COLO668 (cell line): Measurements from ENCODE around the gene DNAH3.
"Not testable (repeated sequence)": the region's sequence is repeated elsewhere in the genome, so short reads cannot be mapped to it uniquely, and the experiment has no call there.

ENCODE experiments used
- DNase-seq: peaks from one replicate; lab custom pipeline; 2025; ENCODE audit not compliant: unreplicated experiment; lab: John Stamatoyannopoulos, UW

Gene DNAH3

DNA sequence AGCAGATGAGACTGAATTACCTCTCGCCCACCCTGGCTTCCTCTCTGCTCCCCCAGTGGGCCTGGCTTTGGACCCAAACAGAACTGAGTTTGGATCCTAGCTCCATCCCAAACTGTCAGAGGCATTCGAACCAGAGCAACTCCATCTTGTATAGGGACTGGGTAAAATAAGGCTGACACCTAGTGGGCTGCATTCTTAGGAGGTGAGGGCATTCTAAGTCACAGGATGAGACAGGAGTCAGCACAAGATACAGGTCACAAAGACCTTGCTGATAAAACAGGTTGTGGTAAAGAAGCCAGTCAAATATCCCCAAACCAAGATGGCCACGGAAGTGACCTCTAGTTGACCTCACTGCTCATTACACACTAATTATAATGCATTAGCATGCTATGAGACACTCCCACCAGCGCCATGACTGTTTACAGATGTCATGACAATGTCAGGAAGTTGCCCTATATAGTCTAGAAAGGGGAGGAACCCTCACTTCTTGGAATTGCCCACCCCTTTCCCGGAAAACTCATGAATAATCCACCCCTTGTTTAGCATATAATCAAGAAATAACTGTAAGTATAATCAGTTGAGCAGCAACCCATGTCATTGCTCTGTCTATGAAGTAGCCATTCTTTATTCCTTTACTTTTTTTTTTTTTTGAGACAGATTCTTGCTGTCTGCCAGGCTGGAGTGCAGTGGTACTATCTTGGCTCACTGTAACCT lies 205.6 kb downstream of the DNAH3 start:
- DNase-seq: no peak

DNA sequence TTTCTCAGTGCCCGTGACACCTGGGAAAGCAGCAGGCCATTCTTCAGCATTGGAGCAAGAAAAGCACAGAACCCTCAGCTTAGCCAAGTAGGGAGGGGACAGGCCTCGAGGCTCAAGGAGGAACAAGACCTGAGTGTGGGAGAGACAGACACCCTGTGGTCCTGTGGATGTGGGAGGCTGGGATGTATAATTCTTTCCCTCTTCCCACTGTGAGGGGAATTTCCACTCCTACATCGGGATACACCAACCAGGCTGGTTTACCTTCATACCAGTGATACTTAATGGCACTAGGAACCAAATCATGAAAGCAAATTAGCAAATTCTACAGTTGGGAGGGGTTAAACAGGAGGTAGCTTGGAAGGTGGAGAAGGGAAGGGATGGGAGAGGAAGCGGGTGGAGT lies 208.4 kb downstream of the DNAH3 start:
- no peak for DNase-seq

DNA sequence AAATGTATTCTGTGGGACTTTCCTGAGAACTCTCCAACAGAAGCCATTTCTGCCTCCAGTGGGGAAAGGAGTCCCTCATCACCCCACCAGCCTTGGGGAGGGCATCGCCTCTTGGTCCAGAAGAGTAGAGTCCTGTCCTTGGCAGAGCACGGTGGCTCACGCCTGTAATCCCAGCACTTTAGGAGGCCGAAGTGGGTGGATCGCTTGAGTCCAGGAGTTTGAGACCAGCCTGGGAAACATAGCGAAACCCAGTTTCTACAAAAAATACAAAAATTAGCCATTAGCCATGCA lies 209.1 kb downstream of the DNAH3 start:
- DNase-seq: no peak

DNA sequence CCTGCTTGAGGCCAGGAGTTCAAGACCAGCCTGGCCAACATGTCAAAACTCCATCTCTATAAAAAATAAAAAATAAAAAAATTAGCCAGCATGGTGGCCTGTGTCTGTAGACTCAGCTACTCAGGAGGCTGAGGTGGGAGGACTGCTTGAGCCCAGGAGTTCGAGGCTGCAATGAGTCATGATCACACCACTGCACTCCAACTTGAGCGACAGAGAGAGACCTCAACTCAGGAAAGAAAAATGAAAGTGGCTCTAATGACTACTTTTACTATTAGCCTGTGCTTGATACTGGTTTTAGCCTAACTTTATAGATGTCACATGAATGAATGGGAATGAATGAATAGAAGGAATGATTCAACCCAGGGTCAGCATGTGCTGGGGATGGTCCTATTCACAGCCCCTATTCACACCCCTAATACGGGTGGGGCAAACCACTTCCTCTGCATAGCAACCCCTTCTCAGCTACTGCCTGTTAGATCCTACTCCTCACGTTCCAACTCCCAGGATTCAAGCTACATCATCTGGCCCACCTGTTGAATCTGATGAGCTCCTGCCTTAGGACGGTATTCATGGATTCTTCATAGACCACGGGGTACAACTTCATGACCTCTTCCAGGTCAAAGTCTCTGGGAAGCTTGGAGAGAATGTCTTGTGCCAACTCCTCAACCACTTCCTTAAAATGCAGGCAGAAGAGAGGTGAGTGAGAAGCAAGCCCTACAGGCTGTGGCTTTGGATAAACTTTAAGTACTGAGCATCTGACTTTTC lies 209.6 kb downstream of the DNAH3 start:
- no peak for DNase-seq

DNA sequence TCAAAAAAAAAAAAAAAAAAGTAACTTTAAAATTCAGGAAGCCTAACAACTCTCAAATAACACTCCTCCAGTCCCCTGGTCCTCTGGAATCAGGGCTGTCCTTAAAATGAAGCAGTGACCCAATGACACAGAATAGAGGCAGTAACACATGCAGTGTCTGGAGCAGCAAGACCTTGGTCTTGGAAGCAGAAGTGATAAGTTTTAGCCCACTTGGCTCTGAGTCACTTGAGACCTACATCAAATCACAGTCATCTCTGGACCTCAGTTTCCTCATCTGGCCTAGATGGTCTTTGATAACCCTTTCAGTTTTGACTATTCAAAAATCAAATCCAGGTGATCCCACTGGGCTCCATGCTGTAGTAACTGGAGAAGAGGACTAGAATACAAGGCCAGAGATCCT lies 211.0 kb downstream of the DNAH3 start:
- no peak for DNase-seq

DNA sequence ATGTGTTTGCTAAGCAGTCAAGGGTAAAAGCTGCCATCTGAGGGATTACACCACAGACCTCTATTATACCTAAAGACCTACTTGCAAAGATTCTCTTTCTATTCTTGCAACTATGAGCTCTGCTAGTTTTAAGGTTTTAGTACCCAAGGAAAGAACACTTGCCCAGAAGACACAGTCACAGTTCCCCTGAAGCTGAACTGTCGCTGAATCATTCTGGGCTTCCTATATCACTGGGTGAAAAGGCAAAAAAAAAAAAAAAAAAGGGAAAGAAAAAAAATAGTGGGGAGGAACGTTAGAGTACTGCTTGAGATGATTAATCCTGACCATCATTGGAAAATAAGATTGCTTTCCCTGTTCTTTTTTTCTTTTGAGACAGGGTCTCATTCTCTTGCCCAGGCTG lies 212.2 kb downstream of the DNAH3 start:
- DNase-seq: no peak

DNA sequence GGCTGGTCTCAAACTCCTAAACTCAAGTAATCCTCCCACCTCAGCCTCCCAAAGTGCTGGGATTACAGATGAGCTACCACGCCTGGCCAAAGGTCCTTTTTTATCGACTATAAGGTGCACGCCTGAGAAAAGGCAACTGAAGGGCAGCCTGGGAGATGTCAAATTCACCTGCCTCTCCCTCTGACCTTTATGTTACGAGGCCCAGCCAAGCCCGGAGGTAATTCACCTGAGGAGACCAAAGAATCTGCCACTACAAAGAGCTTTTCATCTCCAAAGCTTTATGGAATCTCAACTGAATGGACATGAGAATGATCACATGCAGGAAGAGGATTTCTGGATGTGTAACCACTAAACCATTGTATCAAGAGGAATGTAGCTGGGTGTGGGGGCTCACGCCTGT lies 212.9 kb downstream of the DNAH3 start:
- no peak for DNase-seq

DNA sequence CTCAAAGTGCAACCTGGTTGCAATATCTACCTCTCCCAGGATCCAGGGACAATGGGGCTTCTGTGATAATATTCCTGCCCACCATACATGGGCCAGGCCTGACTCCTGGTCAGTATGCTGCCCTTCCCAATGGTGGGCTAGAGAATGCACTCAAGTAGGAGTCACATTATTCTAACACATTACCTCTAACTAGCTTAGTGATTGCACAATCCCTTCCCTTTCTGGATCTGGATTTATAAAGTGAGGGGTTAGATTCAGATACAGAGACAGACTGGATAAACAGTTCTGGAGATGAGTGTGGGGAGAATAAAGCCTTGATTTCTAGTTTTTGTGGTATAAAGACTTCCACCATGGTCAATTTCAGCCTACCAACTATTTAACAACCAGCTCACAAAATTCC lies 217.1 kb downstream of the DNAH3 start:
- no peak for DNase-seq

DNA sequence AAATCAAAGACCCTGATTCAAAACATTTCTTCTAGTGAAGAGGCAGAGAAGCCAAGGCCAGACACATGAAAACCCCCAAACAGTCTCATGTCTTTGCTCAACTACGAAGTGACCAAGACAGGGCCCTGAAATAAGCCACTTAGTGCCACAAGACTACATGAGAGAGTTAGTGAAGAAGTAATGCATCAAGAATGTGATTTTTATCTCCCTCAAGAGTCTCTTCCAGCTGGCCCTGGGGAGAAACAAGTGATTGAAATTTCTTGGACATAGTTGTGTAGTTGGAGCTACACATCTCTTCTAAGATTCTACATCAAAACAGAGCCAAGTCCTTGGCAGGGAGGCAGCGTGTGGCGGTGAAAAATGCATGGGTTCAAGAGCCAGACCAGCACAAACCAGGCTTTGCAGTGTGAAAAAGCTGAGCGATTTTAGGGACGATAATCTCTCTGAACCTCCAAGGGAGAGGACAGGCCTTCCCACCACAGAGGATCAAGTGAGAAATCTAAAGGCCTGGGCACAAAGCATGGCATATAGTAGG lies 219.5 kb downstream of the DNAH3 start:
- no peak for DNase-seq

DNA sequence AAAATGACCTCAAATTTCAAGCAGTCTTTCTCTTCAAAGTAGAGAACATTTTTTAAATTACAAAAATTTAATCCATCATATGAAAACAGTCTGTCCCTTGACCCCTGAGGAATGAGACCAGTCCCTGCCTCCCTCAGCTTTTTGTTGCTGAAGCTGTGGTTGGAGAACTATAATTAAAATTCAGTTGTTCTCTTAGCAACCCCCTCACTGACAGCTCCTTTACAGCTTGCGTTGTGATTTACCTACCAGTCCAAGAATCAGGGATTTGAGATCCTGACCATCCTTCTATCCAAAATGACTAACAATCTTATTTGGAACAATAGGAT lies 220.3 kb downstream of the DNAH3 start:
- no peak for DNase-seq

DNA sequence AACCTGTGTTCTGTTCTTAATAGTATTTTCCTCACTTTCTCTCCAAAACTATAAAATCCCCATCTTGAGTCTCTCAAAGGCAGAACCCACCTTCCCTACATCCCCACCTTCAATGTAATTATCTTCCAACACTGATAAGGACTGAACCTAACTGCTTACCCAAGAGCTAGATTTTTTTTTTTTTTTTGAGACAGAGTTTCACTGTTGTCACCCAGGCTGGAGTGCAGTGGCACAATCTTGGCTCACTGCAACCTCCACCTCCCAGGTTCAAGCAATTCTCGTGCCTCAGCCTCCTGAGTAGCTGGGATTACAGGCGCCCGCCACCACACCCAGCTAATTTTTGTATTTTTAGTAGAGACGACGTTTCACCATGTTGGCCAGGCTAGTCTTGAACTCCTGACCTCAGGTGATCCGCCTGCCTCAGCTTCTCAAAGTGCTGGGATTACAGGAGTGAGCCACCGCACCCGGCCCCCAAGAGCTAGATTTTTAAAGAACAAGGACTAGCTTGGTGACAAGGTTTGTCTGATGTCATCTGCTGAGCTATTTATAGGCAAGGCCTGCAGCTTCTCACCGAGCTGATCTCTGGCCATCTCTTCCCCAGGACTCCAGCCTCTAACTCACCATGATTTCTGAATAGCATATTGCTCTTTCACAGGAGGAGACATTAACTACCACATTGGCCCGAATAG lies 220.8 kb downstream of the DNAH3 start:
- DNase-seq: not testable (repeated sequence)

DNA sequence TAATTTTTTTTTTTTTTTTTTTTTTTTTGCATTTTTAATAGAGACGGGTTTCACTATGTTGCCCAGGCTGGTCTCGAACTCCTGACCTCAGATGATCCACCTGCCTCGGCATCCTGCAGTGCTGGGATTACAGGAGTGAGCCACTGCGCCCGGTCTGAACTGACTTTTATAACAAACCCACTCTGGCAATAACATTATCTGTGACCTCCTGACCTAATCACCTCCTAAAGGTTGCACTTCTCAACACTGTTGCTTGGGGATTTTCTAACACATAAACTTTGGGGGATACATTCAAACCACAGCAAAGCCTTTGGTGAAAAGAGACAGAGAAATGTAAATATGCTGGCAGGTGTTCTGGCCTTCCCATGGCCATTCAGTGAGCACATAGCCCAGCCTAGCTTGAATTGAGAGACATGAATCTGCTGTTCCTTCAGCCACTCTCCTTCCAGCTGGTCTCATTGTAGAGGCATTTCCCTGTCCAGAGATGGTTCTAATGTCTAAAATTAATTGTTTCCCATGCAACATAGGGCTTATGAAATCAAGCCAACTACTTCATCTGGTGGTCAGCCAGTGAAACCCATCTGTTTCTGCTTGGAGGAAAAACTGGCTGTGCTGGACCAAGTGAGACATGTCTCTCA lies 221.8 kb downstream of the DNAH3 start:
- peak; percentile 4 for DNase-seq

DNA sequence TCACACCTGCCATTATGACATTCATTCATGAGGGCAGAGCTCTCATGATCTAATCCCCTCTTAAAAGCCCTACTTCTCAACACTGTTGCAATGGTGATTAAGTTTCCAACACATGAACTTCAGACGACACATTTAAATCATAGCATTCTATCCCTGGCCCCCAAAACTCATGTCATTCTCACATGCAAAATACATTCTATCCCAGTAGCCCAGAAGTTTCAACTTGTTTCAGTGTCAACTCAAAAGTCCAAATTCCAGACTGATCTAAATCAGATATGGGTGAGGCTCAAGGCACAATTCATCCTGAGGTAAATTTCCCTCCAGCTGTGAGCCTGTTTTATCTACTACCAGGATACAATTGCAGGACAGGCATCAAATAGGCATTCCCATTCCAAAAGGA lies 224.9 kb downstream of the DNAH3 start:
- no peak for DNase-seq

DNA sequence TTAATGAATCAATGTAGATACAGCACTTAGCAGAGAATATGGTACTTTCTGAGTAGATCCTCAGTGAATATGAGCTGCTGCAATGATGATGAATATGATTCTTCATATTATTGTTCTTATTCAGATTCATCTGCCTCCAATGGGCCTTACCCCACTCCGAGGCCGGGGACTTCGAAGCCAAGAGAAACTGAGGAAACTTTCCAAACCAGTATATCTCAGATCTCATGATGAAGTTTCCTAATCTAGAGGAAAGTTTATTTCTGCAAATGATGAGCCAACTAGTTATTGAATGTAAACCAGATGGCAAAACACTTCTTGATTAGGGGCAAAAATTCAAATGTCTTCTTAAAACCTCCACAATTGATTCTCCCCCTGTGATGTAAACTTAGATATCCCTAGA lies 226.8 kb downstream of the DNAH3 start:
- DNase-seq: no peak

DNA sequence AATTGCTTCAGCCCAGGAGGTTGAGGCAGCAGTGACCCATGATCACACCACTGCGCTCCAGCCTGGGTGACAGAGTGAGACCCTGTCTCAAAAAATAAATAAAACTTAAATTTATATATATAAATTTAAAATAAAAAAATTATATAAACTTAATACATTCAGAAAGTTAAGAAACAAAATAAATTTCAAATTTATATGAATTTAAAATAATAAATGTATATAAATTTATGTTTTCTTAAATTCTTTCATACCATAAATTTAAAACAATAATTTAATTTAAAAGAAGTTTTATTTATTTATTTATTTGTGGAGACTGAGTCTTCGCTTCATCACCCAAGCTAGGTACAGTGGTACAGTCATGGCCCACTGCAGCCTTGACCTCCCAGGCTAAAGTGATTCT lies 229.8 kb downstream of the DNAH3 start:
- no peak for DNase-seq

DNA sequence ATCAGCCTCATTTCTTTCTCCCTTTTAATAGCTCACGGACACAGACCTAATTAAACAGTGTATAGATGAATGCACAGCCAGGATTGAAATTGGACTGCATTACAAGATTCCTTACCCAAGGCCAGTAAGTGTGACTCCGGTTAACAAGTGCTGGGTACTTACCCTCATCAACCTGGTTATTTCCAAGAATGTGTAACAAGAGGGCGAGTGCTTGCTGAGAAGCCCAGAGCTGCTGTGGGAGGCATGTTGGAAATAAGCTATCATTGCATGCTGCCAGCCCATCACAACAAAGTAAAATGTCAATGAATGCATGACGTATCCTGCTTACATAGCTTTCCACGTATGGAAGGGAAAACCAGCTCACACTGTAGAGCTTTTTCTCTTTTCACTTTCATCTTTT lies 230.6 kb downstream of the DNAH3 start:
- DNase-seq: no peak

DNA sequence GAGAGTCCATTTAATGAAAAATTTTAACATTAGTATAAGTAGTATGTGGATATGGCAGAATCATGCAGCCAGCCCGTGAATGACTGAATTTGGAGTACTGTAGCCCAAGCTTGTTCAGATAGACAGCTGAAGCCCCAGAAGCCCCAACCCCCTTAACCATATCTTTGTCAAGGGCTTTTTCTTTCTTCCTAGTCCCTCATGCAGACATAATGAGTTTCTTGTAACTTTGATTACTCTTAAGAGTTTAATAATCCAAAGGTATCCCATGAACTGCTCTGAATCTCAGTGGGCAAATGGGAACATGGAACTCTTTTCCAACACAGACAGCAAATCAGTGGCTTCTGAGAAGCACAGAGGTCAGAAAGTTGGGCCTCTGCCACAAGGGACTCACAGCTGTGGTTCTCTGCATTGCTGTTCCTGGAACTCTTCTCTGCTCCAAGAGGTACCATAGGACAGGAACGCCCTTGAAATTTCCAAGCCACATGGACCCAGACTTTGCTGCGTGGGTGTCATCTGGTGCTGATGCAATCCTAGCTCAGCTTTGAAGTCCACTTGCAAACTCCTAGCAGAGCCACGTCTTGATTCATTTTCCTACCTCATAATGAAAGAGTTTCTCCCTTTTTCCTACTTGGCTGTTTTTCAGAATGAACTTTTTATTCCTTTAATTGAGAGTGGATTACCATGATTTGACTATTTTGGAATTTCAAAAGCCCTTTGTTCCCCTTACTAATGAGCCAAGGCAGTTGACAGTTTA lies 232.0 kb downstream of the DNAH3 start:
- no peak for DNase-seq

DNA sequence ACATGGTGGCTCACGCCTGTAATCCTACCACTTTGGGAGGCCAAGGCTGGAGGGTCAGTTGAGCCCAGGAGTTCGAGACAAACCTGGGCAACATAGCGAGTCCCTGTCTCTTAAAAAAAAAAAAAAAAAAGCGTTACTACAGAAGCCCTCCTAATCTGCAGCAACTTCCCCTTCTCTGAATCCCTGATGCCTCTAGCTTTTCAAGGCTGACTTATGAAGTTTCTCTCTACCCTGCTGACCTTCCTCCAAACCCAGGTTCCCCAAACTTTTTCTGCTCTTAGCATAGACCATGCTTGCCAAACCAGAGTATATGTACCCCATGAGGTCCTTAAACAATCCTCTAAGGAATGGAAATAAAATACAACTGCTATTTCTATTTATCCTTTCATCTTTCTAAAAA lies 233.7 kb downstream of the DNAH3 start:
- no peak for DNase-seq

DNA sequence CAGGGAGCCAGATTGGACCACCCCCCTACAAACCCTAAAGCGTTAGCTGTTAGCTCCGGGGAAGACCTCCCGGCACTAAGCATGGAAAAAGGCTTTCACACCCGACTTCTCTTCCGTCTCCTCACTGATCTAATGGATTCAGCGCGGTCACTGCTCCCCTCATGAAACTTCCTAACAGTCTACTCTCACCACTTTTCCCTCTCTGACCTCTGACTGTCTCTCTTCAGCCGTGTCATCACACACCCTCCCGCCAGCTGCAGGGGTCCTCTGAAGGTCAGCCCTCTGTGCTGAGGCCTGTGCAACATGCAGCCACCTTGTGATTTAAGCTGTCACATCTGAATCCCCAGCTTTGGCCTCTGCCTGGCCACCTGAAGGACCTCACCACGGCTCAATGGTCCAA lies 234.4 kb downstream of the DNAH3 start:
- no peak for DNase-seq

DNA sequence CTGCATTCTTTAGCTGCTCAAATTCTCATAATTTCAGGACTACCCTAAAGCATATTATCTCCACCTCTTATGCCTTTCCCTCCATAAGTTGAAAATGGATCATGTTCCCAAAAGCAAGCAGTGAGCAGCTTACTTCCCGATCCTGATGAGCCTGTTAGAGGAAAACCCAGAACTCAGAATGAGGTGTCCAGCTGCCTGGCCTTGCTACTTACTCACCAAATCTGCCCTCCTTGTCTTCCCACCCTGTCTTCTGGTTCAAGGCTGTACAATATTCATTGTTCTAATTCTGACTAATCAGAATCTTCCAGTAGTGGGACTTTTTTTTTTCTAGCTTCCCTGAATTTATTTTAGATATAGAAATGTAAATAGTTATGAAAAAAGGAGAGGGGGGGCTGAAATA lies 239.3 kb downstream of the DNAH3 start:
- no peak for DNase-seq

DNA sequence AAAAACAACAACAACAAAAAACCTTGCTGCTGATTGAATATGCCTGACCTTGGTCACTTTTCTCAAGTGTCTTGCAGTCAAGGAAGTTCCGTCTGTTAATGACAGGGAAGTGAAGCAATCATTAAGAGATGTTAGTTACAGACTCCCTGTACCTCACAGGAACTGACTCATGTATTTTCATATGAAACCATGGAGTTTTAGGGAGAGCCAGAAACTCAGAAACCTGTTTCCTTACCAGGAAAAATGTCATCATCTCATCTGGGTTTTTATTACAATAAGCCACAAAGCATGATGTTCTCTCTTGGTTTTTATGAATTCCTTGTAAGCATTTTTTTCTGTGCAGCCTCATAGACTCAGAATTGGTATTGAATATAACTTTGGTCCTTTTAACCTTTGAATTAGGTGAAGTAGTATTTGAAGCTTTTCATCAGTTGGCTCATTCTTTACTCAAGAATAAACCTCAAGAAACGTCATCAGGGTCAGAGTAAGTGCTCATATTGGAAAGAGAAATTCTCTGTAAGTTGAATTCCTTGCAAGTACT lies 239.8 kb downstream of the DNAH3 start:
- DNase-seq: no peak
